GM15510 (cell line): ENCODE measurements around the gene ATG14.

ENCODE experiments used
- POLR2A ChIP-seq: IDR thresholded peaks from 3 replicates; pipeline ENCODE4 v1.6.1; 2011; ENCODE audit warnings: borderline replicate concordance; ENCODE audit not compliant: insufficient read length; ENCODE audit errors: extremely low read depth

The ATG14 gene

GRCh38 chr14:55410876-55411275 is 754 bp downstream of the ATG14 start:
- TF ChIP-seq POLR2A, result no peak

GRCh38 chr14:55404173-55404854 is 7.3 kb downstream of the ATG14 start:
- no peak for TF ChIP-seq POLR2A

DNA sequence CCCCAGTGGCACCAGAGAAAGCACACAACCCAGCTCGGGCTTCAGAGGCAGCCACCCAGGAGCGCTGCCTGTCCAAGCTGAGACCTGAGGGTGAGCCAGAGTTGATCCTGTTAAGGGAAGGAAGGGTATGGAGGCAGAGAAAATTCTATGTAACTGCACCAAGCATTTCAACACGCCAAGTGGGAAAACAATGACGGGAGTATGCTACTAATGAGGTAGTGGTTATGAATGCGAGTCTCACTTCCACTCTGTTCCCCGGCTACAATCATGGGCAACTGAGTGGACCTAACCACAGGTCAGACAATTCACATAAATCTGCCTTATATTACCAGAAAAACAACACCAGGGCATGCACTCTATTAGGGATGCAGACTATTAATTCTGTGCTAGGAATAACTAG is 9.9 kb downstream of the ATG14 start:
- TF ChIP-seq POLR2A, result no peak

DNA sequence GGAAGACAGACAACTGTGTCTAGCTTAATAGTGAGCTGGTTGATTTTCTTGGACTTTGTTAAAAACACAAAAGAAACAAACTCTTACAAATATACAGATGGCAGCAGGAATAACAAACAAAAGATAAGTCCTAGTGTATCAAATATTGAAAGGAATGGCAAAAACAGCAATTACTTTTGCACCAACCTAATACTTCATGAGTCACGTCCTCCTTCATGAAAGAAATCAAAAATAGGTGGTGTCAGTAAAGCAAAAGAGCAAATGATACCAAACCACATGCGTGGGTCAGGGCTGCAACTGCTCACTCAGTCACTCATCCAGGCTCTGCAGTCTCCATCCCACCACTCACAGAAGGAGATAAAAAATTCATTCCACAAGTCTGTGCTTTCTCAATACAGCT is 11.8 kb downstream of the ATG14 start:
- no peak for TF ChIP-seq POLR2A

GRCh38 chr14:55399183-55399582 is 12.4 kb downstream of the ATG14 start:
- TF ChIP-seq POLR2A, result no peak

DNA sequence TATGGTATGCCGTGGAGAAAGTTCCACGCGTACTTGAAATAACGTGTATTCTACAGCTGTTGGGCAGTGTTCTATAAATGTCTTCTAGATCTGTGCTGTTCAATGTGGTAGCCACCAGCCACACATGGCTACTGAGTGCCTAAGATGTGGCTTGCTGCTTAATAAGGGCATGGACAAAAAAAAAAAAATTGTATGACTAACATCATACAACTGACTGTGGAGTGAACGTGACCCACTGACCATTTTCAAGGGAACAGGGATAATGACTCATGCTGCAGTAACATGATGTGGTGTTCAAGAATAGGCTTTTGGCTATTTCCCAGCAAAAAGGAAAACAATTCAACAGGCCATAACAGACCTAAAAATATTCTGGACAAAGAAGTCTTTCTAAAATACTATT is 13.0 kb downstream of the ATG14 start:
- TF ChIP-seq POLR2A, result no peak

- no peak for TF ChIP-seq POLR2A
These were observed 22.3 kb downstream of the ATG14 start for GRCh38 chr14:55389330-55389729.

DNA sequence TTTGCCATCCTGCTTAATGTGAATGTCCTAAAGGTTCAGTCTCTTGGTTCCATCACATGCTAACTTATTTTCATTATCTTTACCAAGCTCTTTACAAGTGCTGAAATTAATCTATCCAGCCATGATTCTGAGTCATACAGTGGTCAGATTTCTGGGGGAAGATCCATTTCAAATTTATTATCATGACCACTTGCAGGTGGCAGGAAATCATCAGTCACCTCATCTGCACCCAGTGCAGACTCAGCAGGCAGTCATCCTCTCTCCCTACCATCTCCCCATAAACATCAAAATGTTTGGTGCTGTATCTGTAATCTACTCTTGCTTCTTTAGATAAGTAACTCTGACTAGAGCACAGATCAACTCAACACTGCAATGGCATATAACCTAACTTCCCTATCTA is 23.5 kb downstream of the ATG14 start:
- no peak for TF ChIP-seq POLR2A

GRCh38 chr14:55387121-55387520 is 24.5 kb downstream of the ATG14 start:
- no peak for TF ChIP-seq POLR2A

DNA sequence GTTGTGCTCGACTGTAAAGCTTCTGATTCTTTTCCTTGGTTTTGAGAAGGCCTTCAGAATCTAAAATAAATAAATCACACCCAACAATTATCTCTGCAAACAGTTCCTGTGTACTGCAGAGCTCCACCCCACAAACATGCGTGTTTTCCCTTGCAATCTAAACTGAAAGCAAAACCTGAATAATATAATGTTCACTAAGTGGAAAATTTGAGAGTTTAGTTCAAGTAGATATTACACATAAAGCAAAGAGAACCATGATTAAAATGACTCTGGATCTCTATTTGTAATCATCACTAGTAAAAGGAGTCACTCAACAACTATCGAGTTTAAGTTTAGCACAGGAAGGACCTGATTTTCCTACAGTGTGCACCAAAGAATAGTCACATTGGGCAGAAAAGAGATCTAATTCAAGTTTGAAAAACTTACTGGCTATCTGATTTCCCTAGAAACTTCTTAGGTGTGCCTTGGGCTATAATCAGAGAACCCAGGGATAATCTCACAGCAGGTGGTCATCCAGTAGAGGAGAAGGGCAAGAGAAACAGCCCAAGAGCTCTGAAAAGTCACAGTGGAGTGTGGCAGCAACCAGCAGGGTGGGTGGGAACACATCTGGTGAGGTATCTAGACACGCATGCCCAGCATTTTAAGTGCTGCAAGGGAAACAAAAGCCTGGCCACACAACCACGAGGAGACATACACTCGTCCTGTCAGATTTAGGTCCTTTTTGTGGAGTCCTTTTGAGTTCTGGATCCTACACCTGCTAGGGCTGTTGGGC is 25.4 kb downstream of the ATG14 start:
- TF ChIP-seq POLR2A, result no peak

GRCh38 chr14:55384536-55384935 is 27.1 kb downstream of the ATG14 start:
- no peak for TF ChIP-seq POLR2A

- no peak for TF ChIP-seq POLR2A
These were observed 28.0 kb downstream of the ATG14 start for GRCh38 chr14:55383541-55384140.

- TF ChIP-seq POLR2A, result no peak
These were observed 29.1 kb downstream of the ATG14 start for GRCh38 chr14:55382483-55382882.

DNA sequence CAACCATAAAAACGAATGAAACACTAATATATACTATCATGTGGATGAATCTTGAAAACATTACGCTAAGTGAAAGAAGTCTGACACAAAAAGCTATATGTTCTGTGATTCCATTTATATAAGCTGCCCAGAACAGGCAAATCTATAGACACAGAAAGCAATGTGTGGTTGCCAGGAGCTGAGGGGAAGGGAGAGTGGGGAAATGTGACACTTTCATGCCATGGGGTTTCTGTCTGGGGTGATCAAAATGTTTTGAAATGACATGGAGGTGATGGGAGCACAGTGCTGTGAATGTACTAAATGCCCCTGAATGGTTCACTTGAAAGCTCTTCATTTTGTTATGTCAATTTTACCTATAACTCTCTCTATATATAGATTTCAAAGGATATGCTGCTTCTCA is 30.1 kb downstream of the ATG14 start:
- TF ChIP-seq POLR2A, result no peak

DNA sequence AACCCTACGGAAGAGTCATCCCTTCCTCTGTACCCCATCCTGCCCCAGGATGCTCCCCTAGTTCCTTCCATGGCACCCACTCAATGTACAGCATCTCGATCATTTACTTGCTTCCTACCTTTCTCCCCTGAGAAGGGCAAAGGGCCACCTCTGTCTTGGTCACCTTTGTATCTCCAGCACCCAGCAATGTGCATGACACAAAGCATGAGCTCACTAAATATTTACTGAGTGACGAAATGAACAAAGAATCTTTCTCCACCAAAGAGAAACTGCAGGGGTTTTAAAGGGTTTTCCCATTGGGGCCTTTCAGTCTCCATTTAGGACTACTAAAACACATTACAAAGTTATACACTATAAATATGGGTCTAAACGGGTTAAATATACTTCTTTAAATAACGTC is 30.6 kb downstream of the ATG14 start:
- no peak for TF ChIP-seq POLR2A

DNA sequence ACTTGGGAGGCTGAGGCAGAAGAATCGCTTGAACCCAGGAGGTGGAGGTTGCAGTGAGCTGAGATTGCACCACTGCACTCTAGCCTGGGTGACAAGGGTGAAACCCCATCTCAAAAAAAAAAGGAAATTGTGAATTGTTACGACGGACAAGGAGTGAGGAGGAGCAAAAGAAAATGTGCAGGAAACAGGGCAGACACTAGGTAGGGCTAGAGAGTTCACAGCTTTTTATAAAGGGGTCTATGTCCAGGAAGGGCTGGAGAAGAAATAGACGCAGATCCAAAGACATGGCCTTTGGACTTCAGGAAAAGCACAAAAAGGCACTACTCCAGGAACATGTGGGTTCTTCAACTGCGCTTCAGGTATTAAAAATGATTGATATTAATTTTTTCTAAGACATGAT is 34.4 kb downstream of the ATG14 start:
- TF ChIP-seq POLR2A, result no peak

DNA sequence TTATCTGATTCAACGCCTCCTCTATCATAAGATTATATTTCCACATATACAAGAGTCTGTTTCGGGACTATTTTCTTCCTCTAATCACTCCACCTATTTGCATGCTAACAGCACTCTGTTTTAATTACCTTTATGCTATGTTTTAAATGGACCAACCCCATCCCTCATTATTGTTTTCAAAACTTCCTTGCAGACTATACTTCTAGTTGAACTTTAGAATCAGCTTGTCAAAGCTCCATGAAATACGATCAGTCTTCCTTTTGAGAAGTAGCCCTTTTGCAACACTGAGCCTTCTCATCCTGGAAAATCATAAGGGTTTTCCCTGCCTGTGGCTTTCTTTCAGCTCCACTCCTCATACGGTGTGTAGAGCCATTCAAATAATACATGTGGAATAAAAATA is 36.9 kb downstream of the ATG14 start:
- TF ChIP-seq POLR2A, result no peak
